NCI-H2227 treated with DMSO at 0.1 percent for 48 hours (cell line): ENCODE measurements around the gene DGKZ.

Experiments
- DNase-seq: peaks from one replicate; lab custom pipeline; 2025; lab: John Stamatoyannopoulos, UW

DGKZ gene

GRCh38 chr11:46393759-46394158 is 46.5 kb downstream of the DGKZ start:
- DNase-seq = no peak

- DNase-seq = no peak
Observed at GRCh38 chr11:46397526-46397925, 50.3 kb downstream of the DGKZ start.

GRCh38 chr11:46402957-46403902 is 56.0 kb downstream of the DGKZ start:
- no peak for DNase-seq

GRCh38 chr11:46404476-46405017 is 57.3 kb downstream of the DGKZ start:
- DNase-seq = no peak

- no peak for DNase-seq
Observed at GRCh38 chr11:46407635-46408034, 60.4 kb downstream of the DGKZ start.

GRCh38 chr11:46408407-46408986 is 61.2 kb downstream of the DGKZ start:
- DNase-seq = no peak

GRCh38 chr11:46410021-46410420 is 62.8 kb downstream of the DGKZ start:
- DNase-seq = no peak

- peak; percentile 81 for DNase-seq
Observed at GRCh38 chr11:46413760-46414465, 66.7 kb downstream of the DGKZ start.

- DNase-seq = peak; percentile 81
Observed at GRCh38 chr11:46414466-46414796, 67.2 kb downstream of the DGKZ start.

- no peak for DNase-seq
Observed at GRCh38 chr11:46414879-46415278, 67.6 kb downstream of the DGKZ start.

GRCh38 chr11:46417711-46418110 is 70.4 kb downstream of the DGKZ start:
- no peak for DNase-seq

- DNase-seq = no peak
Observed at GRCh38 chr11:46418751-46419150, 71.5 kb downstream of the DGKZ start.

- DNase-seq = no peak
Observed at GRCh38 chr11:46420513-46420912, 73.2 kb downstream of the DGKZ start.

- no peak for DNase-seq
Observed at GRCh38 chr11:46421257-46421880, 74.1 kb downstream of the DGKZ start.

- DNase-seq = no peak
Observed at GRCh38 chr11:46422588-46422987, 75.3 kb downstream of the DGKZ start.

GRCh38 chr11:46426233-46426991 is 79.1 kb downstream of the DGKZ start:
- no peak for DNase-seq

- DNase-seq = no peak
Observed at GRCh38 chr11:46427364-46427763, 80.1 kb downstream of the DGKZ start.

GRCh38 chr11:46429717-46430116 is 82.5 kb downstream of the DGKZ start:
- no peak for DNase-seq
